Esophagus squamous epithelium (tissue), 4 donors: ENCODE measurements around the gene TRNP1.

ENCODE experiments used
- POLR2A ChIP-seq, 4 donors: fragments of 450-650 bp; IDR thresholded peaks; one replicate each; pipeline ENCODE4 v1.6.1; 2017; ENCODE audit warnings: antibody characterized with exemption in 4 of 4, mild to moderate bottlenecking in 4 of 4, moderate library complexity in 3 of 4
- TF ChIP-seq, protein P1 (sequence below), 6 experiments: fragments of 450-650 bp in 4 of 6; fragments of 200-600 bp in 2 of 6; sonication (generic) in 2 of 6; IDR thresholded peaks; one replicate each; pipeline ENCODE4 v1.5.1; 2016 to 2019; ENCODE audit warnings: antibody characterized with exemption in 6 of 6, mild to moderate bottlenecking in 4 of 6, moderate library complexity in 4 of 6

DNA sequence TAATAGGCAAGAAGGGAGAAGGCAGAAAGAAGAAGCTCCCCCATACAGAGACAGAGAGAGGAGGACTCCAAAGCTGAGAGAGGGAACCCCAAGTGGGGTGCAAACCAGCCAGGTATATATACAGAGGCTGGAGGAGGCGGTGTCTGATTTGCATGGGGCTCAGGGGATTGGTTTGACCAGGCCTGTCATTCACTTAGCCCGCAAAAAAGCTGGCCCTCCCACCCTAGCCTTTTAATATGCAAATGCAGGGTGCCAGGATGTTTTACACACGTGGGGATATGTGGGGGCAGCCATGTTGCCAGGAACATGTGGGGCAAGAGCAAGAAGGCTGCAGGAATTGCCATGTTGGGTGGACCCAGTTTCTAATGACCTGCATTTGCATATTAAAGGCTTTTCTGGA lies 56.1 kb downstream of the TRNP1 start:
- TF ChIP-seq, protein P1, sequence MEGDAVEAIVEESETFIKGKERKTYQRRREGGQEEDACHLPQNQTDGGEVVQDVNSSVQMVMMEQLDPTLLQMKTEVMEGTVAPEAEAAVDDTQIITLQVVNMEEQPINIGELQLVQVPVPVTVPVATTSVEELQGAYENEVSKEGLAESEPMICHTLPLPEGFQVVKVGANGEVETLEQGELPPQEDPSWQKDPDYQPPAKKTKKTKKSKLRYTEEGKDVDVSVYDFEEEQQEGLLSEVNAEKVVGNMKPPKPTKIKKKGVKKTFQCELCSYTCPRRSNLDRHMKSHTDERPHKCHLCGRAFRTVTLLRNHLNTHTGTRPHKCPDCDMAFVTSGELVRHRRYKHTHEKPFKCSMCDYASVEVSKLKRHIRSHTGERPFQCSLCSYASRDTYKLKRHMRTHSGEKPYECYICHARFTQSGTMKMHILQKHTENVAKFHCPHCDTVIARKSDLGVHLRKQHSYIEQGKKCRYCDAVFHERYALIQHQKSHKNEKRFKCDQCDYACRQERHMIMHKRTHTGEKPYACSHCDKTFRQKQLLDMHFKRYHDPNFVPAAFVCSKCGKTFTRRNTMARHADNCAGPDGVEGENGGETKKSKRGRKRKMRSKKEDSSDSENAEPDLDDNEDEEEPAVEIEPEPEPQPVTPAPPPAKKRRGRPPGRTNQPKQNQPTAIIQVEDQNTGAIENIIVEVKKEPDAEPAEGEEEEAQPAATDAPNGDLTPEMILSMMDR (IDR thresholded peaks at IDR 0.05): no peak
- TF ChIP-seq POLR2A (IDR thresholded peaks at IDR 0.05): no peak
